Esophagus muscularis mucosa (tissue), 4 donors: Measurements from ENCODE around the gene JARID2. TPM values are rescaled to one million over a fixed set of nuclear protein-coding genes. Genes with fewer than 3 reads are reported as not detected.

ENCODE experiments used
- DNase-seq: peaks from one replicate; pipeline ENCODE4 v3.0.0-alpha.2; 2017; ENCODE audit errors: extremely low spot score
- H3K27ac ChIP-seq, 4 donors: fragments of 200-600 bp; sonication (generic); replicated peaks in 1 of 4; 1 replicate in 3 of 4; 2 replicates in 1 of 4; pipeline ENCODE4 v1.5.1; 2016 to 2019; ENCODE audit warnings: mild to moderate bottlenecking in 1 of 4
- H3K27me3 ChIP-seq, 4 donors: fragments of 200-600 bp; sonication (generic); one replicate each; pipeline versions ENCODE4 v1.5.1 to v1.6.0; 2016 to 2019
- H3K36me3 ChIP-seq, 4 donors: fragments of 200-600 bp; sonication (generic); one replicate each; pipeline ENCODE4 v1.5.1; 2016 to 2019
- H3K4me1 ChIP-seq, 4 donors: fragments of 200-600 bp; sonication (generic); one replicate each; pipeline ENCODE4 v1.5.1; 2016 to 2019
- H3K4me3 ChIP-seq, 4 donors: fragments of 200-600 bp; sonication (generic); 1 replicate in 2 of 4; 2 replicates in 2 of 4; pipeline ENCODE4 v1.5.1; 2016 to 2019; ENCODE audit warnings: mild to moderate bottlenecking in 4 of 4, moderate library complexity in 1 of 4
- H3K9me3 ChIP-seq, 4 donors: fragments of 200-600 bp; sonication (generic); 1 replicate in 3 of 4; 2 replicates in 1 of 4; pipeline ENCODE4 v1.5.1; 2016 to 2019
- CTCF ChIP-seq, 3 experiments: fragments of 200-600 bp in 2 of 3; fragments of 450-650 bp in 1 of 3; sonication (generic) in 2 of 3; IDR thresholded peaks; one replicate each; pipeline ENCODE4 v1.5.1; 2017 to 2019; ENCODE audit warnings: antibody characterized with exemption in 3 of 3, mild to moderate bottlenecking in 2 of 3, moderate library complexity in 1 of 3
- EP300 ChIP-seq: sonication (generic); formaldehyde crosslinking; IDR thresholded peaks from one replicate; pipeline ENCODE4 v1.6.1; 2017; ENCODE audit warnings: antibody characterized with exemption
- POLR2A ChIP-seq: fragments of 450-650 bp; IDR thresholded peaks from one replicate; pipeline ENCODE4 v1.6.1; 2017; ENCODE audit warnings: antibody characterized with exemption, moderate library complexity, mild to moderate bottlenecking, low read depth
- POLR2AphosphoS5 ChIP-seq, 2 donors: sonication (generic); formaldehyde crosslinking; IDR thresholded peaks; one replicate each; pipeline ENCODE4 v1.6.1; 2017; ENCODE audit warnings: antibody characterized with exemption in 2 of 2
- WGBS: methylation state at CpG from one replicate; pipeline ENCODE4 v1.1.5; 2018; 5-methylcytosine and 5-hydroxymethylcytosine counted together
- intact Hi-C: fragments of 100-400 bp; cut with DNase I; formaldehyde crosslinking; loops from one replicate; pipeline ENCODE4 v1.15.1; 2023
- total RNA-seq, 4 donors: library from RNA; depleted of rRNA; stranded (reverse); fragments of >200 nt; gene quantifications; one replicate each; pipeline versions ENCODE4 v1.1.0 to v1.2.1, GENCODE V29; 2016

JARID2 gene
- total RNA-seq, 4 donors from 2014 or later, result 5.8 to 10.4 (median 8.1) TPM

DNA sequence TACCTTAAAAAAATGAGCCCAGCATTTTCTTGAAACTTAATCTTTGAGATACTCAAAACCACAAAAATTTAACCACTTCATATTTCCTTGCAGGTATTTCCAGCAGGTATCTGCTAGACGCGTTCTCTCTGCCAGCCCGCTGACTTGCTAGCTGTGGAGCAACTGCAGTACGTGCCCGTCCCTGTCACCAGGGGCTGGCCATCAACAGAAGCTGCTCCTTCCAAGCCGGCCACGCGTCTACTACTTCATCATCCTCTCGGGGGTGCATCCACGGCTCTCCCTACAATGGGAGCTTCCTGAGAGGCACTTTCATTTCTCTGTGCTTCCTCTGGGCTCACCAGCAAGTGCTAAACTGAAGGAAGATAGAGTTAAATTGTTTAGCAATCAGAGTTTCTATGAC, 284.5 kb downstream of the JARID2 start:
- H3K4me3 ChIP-seq, result no peak overlapping the region
- peaks cover 0 to 3% (median under 1%) of the 10 kb centered on the region in 4 donors for H3K4me1 ChIP-seq
- no peaks in the 10 kb centered on the region for H3K9me3 ChIP-seq
- H3K27me3 ChIP-seq, result no peaks in the 10 kb centered on the region
- no peak overlapping the region for H3K27ac ChIP-seq
- WGBS, result 91% methylated on average over 10 of the region's 10 CpGs
- TF ChIP-seq CTCF (IDR thresholded peaks at IDR 0.05) (no peak), POLR2AphosphoS5 (IDR thresholded peaks at IDR 0.05) (no peak), EP300 (no peak), POLR2A (no peak)
- intact Hi-C loops, result no loop called here
- peaks cover 0 to 58% (median 26%) of the 10 kb centered on the region in 4 donors for H3K36me3 ChIP-seq
- no peak for DNase-seq

DNA sequence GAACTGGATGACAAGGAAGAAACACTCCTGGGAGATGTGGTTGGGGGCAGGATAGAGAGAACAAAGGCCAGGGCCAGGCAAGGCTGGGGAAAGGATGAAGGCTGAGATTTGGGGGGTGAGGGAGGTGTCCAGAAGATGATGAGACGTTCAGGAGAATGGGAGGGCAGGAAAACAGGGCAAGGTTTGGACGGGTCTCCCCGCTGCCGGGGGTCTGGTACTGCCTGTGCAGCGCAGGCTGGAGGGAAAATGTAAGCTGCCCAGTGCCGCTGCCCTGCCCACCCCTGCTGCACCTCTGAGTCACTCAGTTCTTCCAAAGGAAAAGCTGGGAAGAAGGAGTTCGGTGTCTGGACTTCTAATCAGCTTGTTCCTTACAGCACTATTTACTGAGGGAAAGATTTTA, 286.1 kb downstream of the JARID2 start:
- Histone ChIP-seq H3K27me3 (no peaks in the 10 kb centered on the region), H3K9me3 (no peaks in the 10 kb centered on the region), H3K36me3 (peaks cover 0 to 51% (median 26%) of the 10 kb centered on the region in 4 donors), H3K27ac (no peak overlapping the region), H3K4me3 (no peak overlapping the region), H3K4me1 (peaks cover 5 to 15% (median 14%) of the 10 kb centered on the region in 4 donors)
- 92% methylated on average over 7 of the region's 7 CpGs for WGBS
- DNase-seq, result no peak
- TF ChIP-seq EP300 (no peak), POLR2AphosphoS5 (IDR thresholded peaks at IDR 0.05) (no peak), POLR2A (no peak), CTCF (IDR thresholded peaks at IDR 0.05) (no peak)
- intact Hi-C loops, result no loop called here

DNA sequence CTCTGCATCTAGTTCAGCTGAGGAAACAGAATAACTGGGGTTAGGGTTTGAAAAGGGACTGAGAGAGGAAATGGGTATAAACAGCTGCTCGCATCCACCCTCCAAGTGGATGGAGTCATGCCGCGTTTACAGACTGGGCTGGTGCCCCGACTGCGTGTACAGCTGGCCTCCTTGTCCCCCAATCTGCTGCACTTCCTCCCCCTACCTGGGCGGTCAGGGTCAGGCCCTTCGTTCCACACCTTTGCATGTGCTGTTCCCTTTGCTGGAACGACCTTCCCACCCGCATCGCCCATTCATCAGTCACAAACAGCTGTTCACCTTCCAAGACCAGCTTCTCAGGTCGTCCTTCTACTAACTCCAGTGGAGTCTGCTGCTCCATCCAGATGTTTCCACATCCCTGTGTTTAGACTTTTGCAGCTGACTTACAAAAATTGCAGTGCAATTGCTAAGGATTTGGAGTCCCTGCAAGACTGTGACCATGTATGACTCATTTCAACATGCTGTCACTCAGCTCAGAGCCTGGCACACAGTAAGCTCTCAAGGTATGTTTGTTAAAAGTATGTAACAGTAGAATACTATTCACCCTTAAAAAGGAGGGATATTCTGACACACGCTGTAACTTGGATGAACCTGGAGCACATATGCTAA, 287.6 kb downstream of the JARID2 start:
- H3K4me1 ChIP-seq, result peaks cover 5 to 15% (median 14%) of the 10 kb centered on the region in 4 donors
- DNase-seq, result peak; percentile 53
- H3K27me3 ChIP-seq, result no peaks in the 10 kb centered on the region
- WGBS, result 95% methylated on average over 12 of the region's 12 CpGs
- intact Hi-C loops, result no loop called here
- no peaks in the 10 kb centered on the region for H3K9me3 ChIP-seq
- no peak overlapping the region for H3K27ac ChIP-seq
- no peak overlapping the region for H3K4me3 ChIP-seq
- peaks cover 0 to 45% (median 22%) of the 10 kb centered on the region in 4 donors for H3K36me3 ChIP-seq
- TF ChIP-seq EP300 (no peak), CTCF (IDR thresholded peaks at IDR 0.05) (no peak), POLR2A (no peak), POLR2AphosphoS5 (IDR thresholded peaks at IDR 0.05) (no peak)

DNA sequence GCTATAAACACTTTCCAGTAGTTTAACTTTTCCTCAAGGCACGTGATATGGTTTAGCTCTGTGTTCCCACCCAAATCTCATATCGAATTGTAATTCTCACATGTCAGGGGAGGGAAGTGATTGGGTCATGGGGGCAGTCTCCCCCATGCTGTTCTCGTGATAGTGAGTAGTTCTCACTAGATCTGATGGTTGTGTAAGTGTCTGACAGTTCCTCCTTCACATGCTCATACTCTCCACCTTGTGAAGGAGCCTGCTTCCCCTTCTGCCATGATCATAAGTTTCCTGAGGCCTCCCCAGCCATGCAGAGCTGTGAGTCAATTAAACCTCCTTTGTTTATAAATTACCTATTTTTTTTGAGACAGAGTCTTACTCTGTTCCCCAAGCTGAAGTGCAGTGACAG, 289.1 kb downstream of the JARID2 start:
- peak; percentile 29 for DNase-seq
- peaks cover 5 to 15% (median 14%) of the 10 kb centered on the region in 4 donors for H3K4me1 ChIP-seq
- no peak overlapping the region for H3K27ac ChIP-seq
- no peak for TF ChIP-seq POLR2AphosphoS5 (IDR thresholded peaks at IDR 0.05)
- no peak for TF ChIP-seq CTCF (IDR thresholded peaks at IDR 0.05)
- TF ChIP-seq POLR2A, result no peak
- no peak overlapping the region for H3K4me3 ChIP-seq
- H3K36me3 ChIP-seq, result peaks cover 0 to 32% (median 11%) of the 10 kb centered on the region in 4 donors
- 65% methylated on average over 3 of the region's 3 CpGs for WGBS
- no peaks in the 10 kb centered on the region for H3K27me3 ChIP-seq
- intact Hi-C loops, result no loop called here
- H3K9me3 ChIP-seq, result no peaks in the 10 kb centered on the region
